ENCODE measurements around the gene ARF6. TPM values are rescaled to one million over a fixed set of nuclear protein-coding genes. Genes with fewer than 3 reads are reported as not detected.

ARF6 gene
- total RNA-seq, 1 donor from 2014 or later: 61.5 TPM

GRCh38 chr14:49939884-49940510 is 47.1 kb downstream of the ARF6 start:
- DNase-seq (ENCODE audit: low spot score): no peak

GRCh38 chr14:49940808-49941421 is 48.0 kb downstream of the ARF6 start:
- DNase-seq (ENCODE audit: low spot score): no peak

GRCh38 chr14:49942090-49942489 is 49.2 kb downstream of the ARF6 start:
- no peak for DNase-seq (ENCODE audit: low spot score)

- DNase-seq (ENCODE audit: low spot score): no peak
Observed at GRCh38 chr14:49944501-49944900, 51.6 kb downstream of the ARF6 start.

- no peak for DNase-seq (ENCODE audit: low spot score)
Observed at GRCh38 chr14:49945448-49946319, 52.8 kb downstream of the ARF6 start.

Other genes with a start within 250 kb of the ARF6 start
- 0.96 TPM for gene POLE2, start 204.9 kb upstream of the ARF6 start, total RNA-seq
- 7.8 TPM for gene KLHDC1, start 200.0 kb upstream of the ARF6 start, total RNA-seq
- gene KLHDC2, start 124.9 kb upstream of the ARF6 start, total RNA-seq: 52.9 TPM
- 72.0 TPM for gene NEMF, start 40.3 kb upstream of the ARF6 start, total RNA-seq
- 5.8 TPM for gene VCPKMT, start 223.5 kb downstream of the ARF6 start, total RNA-seq